ENCODE results near the gene ESX1.
"Not testable (repeated sequence)": the region's sequence is repeated elsewhere in the genome, so short reads cannot be mapped to it uniquely, and the experiment has no call there.

GRCh38 chrX:104230060-104230459 lies 24.7 kb downstream of the ESX1 start:
- TF ChIP-seq POLR2AphosphoS5, CTCF (IDR thresholded peaks at IDR 0.05): not testable (repeated sequence)

Data from sigmoid colon (tissue), 4 donors.